Measurements from ENCODE around the gene SLC18B1.

DNA sequence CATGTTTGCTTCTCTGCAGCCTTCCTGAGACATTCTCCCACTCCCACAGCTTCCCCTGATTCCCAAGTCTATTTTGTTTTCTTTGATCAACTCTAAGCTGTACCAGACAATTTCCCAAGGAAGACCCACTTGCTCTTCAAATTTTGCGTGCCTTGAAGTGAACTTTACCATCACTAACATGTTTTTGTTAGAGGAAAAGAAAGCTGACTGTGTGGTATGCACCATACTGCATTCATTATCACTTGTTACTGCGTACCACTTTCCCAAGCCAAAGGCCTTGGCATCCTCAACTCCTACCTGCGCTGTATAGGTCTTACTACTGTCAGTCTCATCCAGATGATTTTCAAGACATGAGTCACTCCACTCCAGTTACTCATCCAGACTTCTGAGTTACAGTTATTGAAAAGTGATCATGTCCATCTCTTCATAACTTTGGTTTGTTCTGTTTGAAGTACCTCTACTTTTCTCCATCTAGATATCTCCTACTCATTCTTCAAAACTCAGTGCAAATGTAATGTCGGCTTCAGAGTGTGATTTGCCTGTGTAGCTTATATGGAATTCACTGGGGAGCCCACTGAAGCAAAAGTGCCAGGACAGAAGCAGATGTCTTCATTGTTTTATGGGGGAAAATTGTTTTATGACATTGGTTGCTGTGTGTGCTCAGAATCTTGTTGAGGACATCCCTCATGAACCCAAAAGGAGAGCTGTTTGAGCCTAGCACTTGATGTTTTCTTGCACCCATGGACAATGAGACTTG lies 21.1 kb upstream of the SLC18B1 start:
- TF ChIP-seq, protein P1, sequence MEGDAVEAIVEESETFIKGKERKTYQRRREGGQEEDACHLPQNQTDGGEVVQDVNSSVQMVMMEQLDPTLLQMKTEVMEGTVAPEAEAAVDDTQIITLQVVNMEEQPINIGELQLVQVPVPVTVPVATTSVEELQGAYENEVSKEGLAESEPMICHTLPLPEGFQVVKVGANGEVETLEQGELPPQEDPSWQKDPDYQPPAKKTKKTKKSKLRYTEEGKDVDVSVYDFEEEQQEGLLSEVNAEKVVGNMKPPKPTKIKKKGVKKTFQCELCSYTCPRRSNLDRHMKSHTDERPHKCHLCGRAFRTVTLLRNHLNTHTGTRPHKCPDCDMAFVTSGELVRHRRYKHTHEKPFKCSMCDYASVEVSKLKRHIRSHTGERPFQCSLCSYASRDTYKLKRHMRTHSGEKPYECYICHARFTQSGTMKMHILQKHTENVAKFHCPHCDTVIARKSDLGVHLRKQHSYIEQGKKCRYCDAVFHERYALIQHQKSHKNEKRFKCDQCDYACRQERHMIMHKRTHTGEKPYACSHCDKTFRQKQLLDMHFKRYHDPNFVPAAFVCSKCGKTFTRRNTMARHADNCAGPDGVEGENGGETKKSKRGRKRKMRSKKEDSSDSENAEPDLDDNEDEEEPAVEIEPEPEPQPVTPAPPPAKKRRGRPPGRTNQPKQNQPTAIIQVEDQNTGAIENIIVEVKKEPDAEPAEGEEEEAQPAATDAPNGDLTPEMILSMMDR (IDR thresholded peaks at IDR 0.05) = no peak
- TF ChIP-seq, protein P2, sequence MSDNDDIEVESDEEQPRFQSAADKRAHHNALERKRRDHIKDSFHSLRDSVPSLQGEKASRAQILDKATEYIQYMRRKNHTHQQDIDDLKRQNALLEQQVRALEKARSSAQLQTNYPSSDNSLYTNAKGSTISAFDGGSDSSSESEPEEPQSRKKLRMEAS (CRISPR knock-in tag; IDR thresholded peaks at IDR 0.05) = no peak
